HepG2 (cell line): ENCODE results near the gene STRN4. TPM values are rescaled to one million over a fixed set of nuclear protein-coding genes. Genes with fewer than 3 reads are reported as not detected.

ENCODE experiments used
- HMGA1 ChIP-seq: sonication (generic); formaldehyde crosslinking; conservative IDR thresholded peaks from 2 replicates; pipeline ENCODE4 v1.4.0; 2020; ENCODE audit warnings: missing genetic modification reagents
- NFRKB ChIP-seq: fragments of 450-650 bp; IDR thresholded peaks from 2 replicates; pipeline ENCODE4 v1.6.1; 2017
- NFYC ChIP-seq: IDR thresholded peaks from 2 replicates; pipeline ENCODE4 v1.6.1; 2016; ENCODE audit warnings: missing genetic modification reagents, missing compliant biosample characterization
- PBX2 ChIP-seq: IDR thresholded peaks from 2 replicates; pipeline ENCODE4 v1.6.1; 2016; ENCODE audit warnings: control low read depth
- PRPF4 ChIP-seq: fragments of 200-400 bp; formaldehyde crosslinking; IDR thresholded peaks from 2 replicates; pipeline ENCODE4 v1.6.1; 2016; ENCODE audit warnings: low read length, low read depth; ENCODE audit not compliant: poor library complexity, severe bottlenecking
- RFXAP ChIP-seq: sonication (generic); formaldehyde crosslinking; IDR thresholded peaks from 2 replicates; pipeline ENCODE4 v1.4.0; 2020; ENCODE audit warnings: missing genetic modification reagents, borderline replicate concordance
- SAP130 ChIP-seq: IDR thresholded peaks from 2 replicates; pipeline ENCODE4 v1.6.1; 2016; ENCODE audit warnings: low read depth
- SATB2 ChIP-seq: sonication (generic); formaldehyde crosslinking; IDR thresholded peaks from 2 replicates; pipeline ENCODE4 v1.5.0; 2020; ENCODE audit warnings: missing genetic modification reagents
- SIN3A ChIP-seq: IDR thresholded peaks from 2 replicates; pipeline ENCODE4 v1.6.1; 2011; ENCODE audit warnings: low read depth, mild to moderate bottlenecking, control low read depth, low read length, borderline replicate concordance
- SNAPC4 ChIP-seq: sonication (generic); formaldehyde crosslinking; IDR thresholded peaks from 2 replicates; pipeline ENCODE4 v1.4.0; 2020; ENCODE audit warnings: mild to moderate bottlenecking, missing genetic modification reagents
- TFDP2 ChIP-seq: sonication (generic); formaldehyde crosslinking; IDR thresholded peaks from 2 replicates; pipeline ENCODE4 v1.4.0; 2020; ENCODE audit warnings: missing genetic modification reagents
- THAP11 ChIP-seq: IDR thresholded peaks from 2 replicates; pipeline ENCODE4 v1.6.1; 2016; ENCODE audit warnings: missing biosample characterization, missing genetic modification reagents
- THAP8 ChIP-seq: sonication (generic); formaldehyde crosslinking; IDR thresholded peaks from 2 replicates; pipeline ENCODE4 v1.5.1; 2020; ENCODE audit warnings: missing genetic modification reagents, mild to moderate bottlenecking, borderline replicate concordance
- TSC22D2 ChIP-seq: sonication (generic); formaldehyde crosslinking; IDR thresholded peaks from 2 replicates; pipeline ENCODE4 v1.5.1; 2020; ENCODE audit warnings: missing genetic modification reagents, mild to moderate bottlenecking, borderline replicate concordance
- ZNF263 ChIP-seq: sonication (generic); formaldehyde crosslinking; IDR thresholded peaks from 2 replicates; pipeline ENCODE4 v1.4.0; 2020; ENCODE audit warnings: missing genetic modification reagents
- ZNF749 ChIP-seq: sonication (generic); formaldehyde crosslinking; IDR thresholded peaks from 2 replicates; pipeline ENCODE4 v1.8.0; 2022; ENCODE audit warnings: mild to moderate bottlenecking, missing genetic modification reagents, moderate library complexity, borderline replicate concordance
- ZZZ3 ChIP-seq: sonication (generic); formaldehyde crosslinking; IDR thresholded peaks from 2 replicates; pipeline ENCODE4 v1.4.0; 2020; ENCODE audit warnings: missing genetic modification reagents, mild to moderate bottlenecking, borderline replicate concordance
- polyA plus RNA-seq, 8 experiments: library from polyadenylated mRNA; depleted of rRNA in 3 of 8; stranded (reverse) in 7 of 8; unstranded in 1 of 8; fragments of >200 nt; fragmentation: Illumina TruSeq in 4 of 8; extraction: Trizol in 4 of 8; gene quantifications; 2 replicates each; pipeline versions ENCODE4 v1.2.1 to v1.2.3, GENCODE V29; 2011 to 2016; ENCODE audit warnings: low read depth in 4 of 8, missing spikeins in 1 of 8, mixed read lengths in 1 of 8; ENCODE audit not compliant: insufficient read depth in 1 of 8
- total RNA-seq, 5 experiments: library from RNA; depleted of rRNA; stranded (reverse); fragments of >200 nt; fragmentation: Illumina TruSeq; extraction: Trizol; gene quantifications; 2 replicates each; pipeline ENCODE4 v1.2.3, GENCODE V29; 2016; ENCODE audit warnings: low read depth in 1 of 5
- TF ChIP-seq, protein P1 (sequence below): sonication (generic); formaldehyde crosslinking; IDR thresholded peaks from 2 replicates; pipeline ENCODE4 v1.8.0; 2022; ENCODE audit warnings: missing genetic modification reagents, mild to moderate bottlenecking, borderline replicate concordance

STRN4 gene
- total and polyA plus RNA-seq, 2 of the 13 experiments (the other 11 are each of a cell fraction or from before 2014, with no cell fraction given) = 43.1 to 57.3 TPM

DNA sequence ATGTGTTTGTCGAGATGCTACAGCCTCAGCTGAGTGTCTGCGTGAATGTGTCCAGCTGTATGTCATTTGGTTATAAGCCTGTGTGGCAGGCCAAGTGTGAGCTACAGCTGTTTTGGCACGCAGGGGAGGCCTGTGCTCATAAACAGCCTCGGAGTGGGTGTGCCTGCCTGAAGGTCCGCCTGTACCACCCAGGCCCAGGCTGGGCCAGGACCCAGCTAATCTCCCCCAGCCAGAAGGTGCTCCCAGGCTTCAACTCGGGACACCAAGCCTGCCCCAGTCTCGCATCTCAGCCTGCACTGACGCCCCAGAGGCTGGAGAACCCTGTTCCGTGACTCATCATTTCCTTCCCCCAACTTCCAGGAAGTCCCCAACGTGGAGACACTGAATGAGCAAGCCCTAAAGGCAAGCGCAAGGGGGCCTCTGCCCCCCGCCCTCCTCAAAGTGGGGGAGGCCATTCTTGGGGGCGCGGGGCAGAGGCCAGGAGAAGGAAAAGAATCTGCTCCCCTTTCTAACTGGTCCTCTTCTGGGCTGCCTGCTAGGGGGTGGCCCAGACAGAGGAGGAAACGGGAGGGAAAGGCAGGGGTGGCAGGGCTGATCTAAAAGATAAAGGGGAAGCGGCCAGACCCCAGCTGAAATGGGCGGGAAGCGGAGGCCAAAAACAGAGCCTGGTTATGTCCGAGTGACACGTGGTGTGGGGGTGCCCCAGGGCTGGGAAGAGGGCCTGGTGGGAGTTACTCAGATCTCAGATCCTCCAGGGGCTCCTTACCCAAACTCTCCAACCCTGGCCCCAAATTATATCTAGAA, 40.2 kb upstream of the STRN4 start (continued):
- TF ChIP-seq PBX2 (CRISPR knock-in tag) (no peak), TFDP2 (CRISPR knock-in tag) (no peak), SIN3A (peak; percentile 82; the same call in 1 of the 2 replicates), ZNF749 (CRISPR knock-in tag) (no peak), NFYC (CRISPR knock-in tag) (no peak), NFRKB (no peak), ZNF263 (peak; percentile 31; the same call in 1 of the 2 replicates), ZZZ3 (CRISPR knock-in tag) (no peak), SNAPC4 (CRISPR knock-in tag) (peak; percentile 25; the same call in 1 of the 2 replicates), SAP130 (peak; percentile 94), THAP8 (CRISPR knock-in tag) (no peak), RFXAP (CRISPR knock-in tag) (0 out of 2 replicates have a peak, but pooled peaks have one; percentile 7), PRPF4 (no peak), TSC22D2 (CRISPR knock-in tag) (0 out of 2 replicates have a peak, but pooled peaks have one; percentile 15), HMGA1 (no peak), SATB2 (CRISPR knock-in tag) (no peak), THAP11 (peak; percentile 38; the same call in 1 of the 2 replicates)
- TF ChIP-seq, protein P1, sequence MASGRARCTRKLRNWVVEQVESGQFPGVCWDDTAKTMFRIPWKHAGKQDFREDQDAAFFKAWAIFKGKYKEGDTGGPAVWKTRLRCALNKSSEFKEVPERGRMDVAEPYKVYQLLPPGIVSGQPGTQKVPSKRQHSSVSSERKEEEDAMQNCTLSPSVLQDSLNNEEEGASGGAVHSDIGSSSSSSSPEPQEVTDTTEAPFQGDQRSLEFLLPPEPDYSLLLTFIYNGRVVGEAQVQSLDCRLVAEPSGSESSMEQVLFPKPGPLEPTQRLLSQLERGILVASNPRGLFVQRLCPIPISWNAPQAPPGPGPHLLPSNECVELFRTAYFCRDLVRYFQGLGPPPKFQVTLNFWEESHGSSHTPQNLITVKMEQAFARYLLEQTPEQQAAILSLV (CRISPR knock-in tag) = no peak
